HG03442 (cell line): ENCODE measurements around the gene ZNF532.
"Not testable (repeated sequence)": the region's sequence is repeated elsewhere in the genome, so short reads cannot be mapped to it uniquely, and the experiment has no call there.

Experiments
- ATAC-seq: cut with Tn5 transposase; IDR thresholded peaks from one replicate; pipeline ENCODE4 v1.9.1; 2021; ENCODE audit warnings: mild to moderate bottlenecking, moderate library complexity; ENCODE audit not compliant: unreplicated experiment

The ZNF532 gene

GRCh38 chr18:58864146-58865032 lies at the start of gene ZNF532:
Gene ZNF532, plus strand, starts transcription at chr18:58864877. CDS start in a region left out here.
- no peak for ATAC-seq

GRCh38 chr18:58819051-58819450 lies 45.6 kb upstream of the ZNF532 start:
- peak; percentile 67 for ATAC-seq

GRCh38 chr18:58820251-58820650 lies 44.4 kb upstream of the ZNF532 start:
- ATAC-seq = no peak

- no peak for ATAC-seq
Observed at GRCh38 chr18:58822944-58823343, 41.7 kb upstream of the ZNF532 start.

GRCh38 chr18:58823412-58823811 lies 41.3 kb upstream of the ZNF532 start:
- no peak for ATAC-seq

GRCh38 chr18:58826926-58827325 lies 37.8 kb upstream of the ZNF532 start:
- not testable (repeated sequence) for ATAC-seq

GRCh38 chr18:58827428-58827827 lies 37.2 kb upstream of the ZNF532 start:
- no peak for ATAC-seq

GRCh38 chr18:58827886-58828285 lies 36.8 kb upstream of the ZNF532 start:
- no peak for ATAC-seq

GRCh38 chr18:58828399-58829121 lies 36.1 kb upstream of the ZNF532 start:
- ATAC-seq = no peak

- ATAC-seq = no peak
Observed at GRCh38 chr18:58829263-58829662, 35.4 kb upstream of the ZNF532 start.

- not testable (repeated sequence) for ATAC-seq
Observed at GRCh38 chr18:58829886-58830285, 34.8 kb upstream of the ZNF532 start.

GRCh38 chr18:58831606-58832005 lies 33.1 kb upstream of the ZNF532 start:
- ATAC-seq = no peak

GRCh38 chr18:58838165-58838860 lies 26.4 kb upstream of the ZNF532 start:
- ATAC-seq = no peak

GRCh38 chr18:58838946-58839345 lies 25.7 kb upstream of the ZNF532 start:
- ATAC-seq = no peak

- ATAC-seq = no peak
Observed at GRCh38 chr18:58842978-58843687, 21.5 kb upstream of the ZNF532 start.

- no peak for ATAC-seq
Observed at GRCh38 chr18:58843688-58844035, 21.0 kb upstream of the ZNF532 start.

- no peak for ATAC-seq
Observed at GRCh38 chr18:58844871-58845270, 19.8 kb upstream of the ZNF532 start.

- no peak for ATAC-seq
Observed at GRCh38 chr18:58845928-58846724, 18.6 kb upstream of the ZNF532 start.

- ATAC-seq = no peak
Observed at GRCh38 chr18:58847383-58848071, 17.1 kb upstream of the ZNF532 start.
